K562 (cell line): ENCODE results near the gene RBFA. TPM values are rescaled to one million over a fixed set of nuclear protein-coding genes. Genes with fewer than 3 reads are reported as not detected.
A peak's percentile ranks its signal among the peaks of the same experiment; 100 is the strongest.

Experiments used
- CREM ChIP-seq: IDR thresholded peaks from 2 replicates; pipeline ENCODE4 v1.6.1; 2014; ENCODE audit warnings: antibody characterized with exemption, low read depth
- GABPB2 ChIP-seq: fragments of 250-450 bp; sonication (Bioruptor Pico); conservative IDR thresholded peaks from 2 replicates; pipeline ENCODE4 v1.5.1; 2021; ENCODE audit warnings: mild to moderate bottlenecking
- IRF2 ChIP-seq: sonication (generic); formaldehyde crosslinking; IDR thresholded peaks from 2 replicates; pipeline ENCODE4 v1.8.1; 2022; ENCODE audit warnings: mild to moderate bottlenecking, missing genetic modification reagents
- KAT8 ChIP-seq: fragments of 450-650 bp; IDR thresholded peaks from 2 replicates; pipeline ENCODE4 v1.6.1; 2016; ENCODE audit warnings: low read depth, mild to moderate bottlenecking
- KDM1A ChIP-seq, 2 experiments: fragments of 450-650 bp; IDR thresholded peaks; 2 replicates each; pipeline ENCODE4 v1.6.1; 2016; ENCODE audit warnings: mild to moderate bottlenecking in 2 of 2
- LARP7 ChIP-seq: fragments of 450-650 bp; IDR thresholded peaks from 2 replicates; pipeline ENCODE4 v1.6.1; 2016
- MCM2 ChIP-seq: fragments of 450-650 bp; IDR thresholded peaks from 2 replicates; pipeline ENCODE4 v1.6.1; 2017; ENCODE audit warnings: low read depth, mild to moderate bottlenecking
- NCOA4 ChIP-seq: fragments of 450-650 bp; IDR thresholded peaks from 2 replicates; pipeline ENCODE4 v1.6.1; 2018; ENCODE audit warnings: mild to moderate bottlenecking; ENCODE audit not compliant: partially characterized antibody
- NR2C1 ChIP-seq, 2 experiments: fragments of 450-650 bp; IDR thresholded peaks; 2 replicates each; pipeline ENCODE4 v1.6.1; 2017; ENCODE audit warnings: mild to moderate bottlenecking in 2 of 2, antibody characterized with exemption in 1 of 2, inconsistent platforms in 1 of 2, missing compliant biosample characterization in 1 of 2, missing genetic modification characterization in 1 of 2
- NRF1 ChIP-seq, 2 experiments: fragments of 450-650 bp; IDR thresholded peaks in 1 of 2; conservative IDR thresholded peaks in 1 of 2; 2 replicates each; pipeline ENCODE4 v1.6.1; 2014; ENCODE audit warnings: mild to moderate bottlenecking in 2 of 2
- POLR2AphosphoS5 ChIP-seq: IDR thresholded peaks from 2 replicates; pipeline ENCODE4 v1.6.1; 2011; ENCODE audit warnings: mild to moderate bottlenecking, low read depth, low read length, moderate library complexity; ENCODE audit not compliant: control insufficient read depth, insufficient read depth
- POLR2G ChIP-seq: fragments of 200-400 bp; formaldehyde crosslinking; IDR thresholded peaks from 2 replicates; pipeline ENCODE4 v1.6.1; 2017; ENCODE audit warnings: low read depth, mild to moderate bottlenecking, antibody characterized with exemption, low read length, moderate library complexity
- RBM14 ChIP-seq: fragments of 200-400 bp; formaldehyde crosslinking; IDR thresholded peaks from 2 replicates; pipeline ENCODE4 v1.6.1; 2018; ENCODE audit warnings: low read depth, mild to moderate bottlenecking, low read length, moderate library complexity, borderline replicate concordance; ENCODE audit not compliant: insufficient read depth
- RFX7 ChIP-seq: fragments of 250-450 bp; sonication (Bioruptor Pico); IDR thresholded peaks from 2 replicates; pipeline ENCODE4 v1.5.1; 2021; ENCODE audit warnings: mild to moderate bottlenecking
- SMAD1 ChIP-seq: fragments of 150-350 bp; IDR thresholded peaks from 2 replicates; pipeline ENCODE4 v1.6.1; 2014; ENCODE audit warnings: low read length, low read depth; ENCODE audit not compliant: partially characterized antibody
- TCF7L2 ChIP-seq: fragments of 150-350 bp; IDR thresholded peaks from 2 replicates; pipeline ENCODE4 v1.6.1; 2016; ENCODE audit warnings: low read depth, mild to moderate bottlenecking, low read length, moderate library complexity
- U2AF1 ChIP-seq: fragments of 200-400 bp; formaldehyde crosslinking; optimal IDR thresholded peaks from 2 replicates; pipeline ENCODE3; 2017; ENCODE audit warnings: mild to moderate bottlenecking, low read depth, low read length, moderate library complexity
- ZNF444 ChIP-seq: fragments of 250-450 bp; sonication (Bioruptor Pico); IDR thresholded peaks from 2 replicates; pipeline ENCODE4 v1.4.0; 2020; ENCODE audit warnings: mild to moderate bottlenecking, moderate library complexity
- polyA plus RNA-seq, 8 experiments: library from polyadenylated mRNA; depleted of rRNA in 4 of 8; stranded (reverse) in 5 of 8; unstranded in 3 of 8; fragments of >200 nt; fragmentation: Nextera tagmentation in 2 of 8; fragmentation: Illumina TruSeq in 1 of 8; extraction: Ambion mirVana in 2 of 8; extraction: Trizol in 1 of 8; gene quantifications; 2 replicates each; pipeline versions ENCODE4 v1.2.1 to v1.2.3, GENCODE V29; 2011 to 2014; ENCODE audit warnings: inconsistent platforms in 1 of 8, missing spikeins in 1 of 8
- total RNA-seq, 7 experiments: library from RNA; depleted of rRNA in 6 of 7; stranded (reverse); fragments of >200 nt in 6 of 7; fragmentation: Illumina TruSeq in 2 of 7; extraction: Trizol in 2 of 7; gene quantifications; 2 replicates each; pipeline versions ENCODE4 v1.2.1 to v1.2.3, GENCODE V29; 2011 to 2021; ENCODE audit warnings: low replicate concordance in 1 of 7
- TF ChIP-seq, protein P1 (sequence below): sonication (generic); formaldehyde crosslinking; IDR thresholded peaks from 2 replicates; pipeline ENCODE4 v1.8.1; 2022; ENCODE audit warnings: missing genetic modification reagents
- TF ChIP-seq, protein P2 (sequence below): fragments of 250-450 bp; sonication (Bioruptor Pico); IDR thresholded peaks from 2 replicates; pipeline ENCODE4 v1.4.0; 2020; ENCODE audit warnings: mild to moderate bottlenecking, moderate library complexity
- TF ChIP-seq, protein P3 (sequence below): fragments of 250-450 bp; sonication (Bioruptor Pico); IDR thresholded peaks from 2 replicates; pipeline ENCODE4 v1.5.0; 2022; ENCODE audit warnings: mild to moderate bottlenecking
- TF ChIP-seq, protein P4 (sequence below), 2 experiments: fragments of 200-800 bp in 1 of 2; sonication (Bioruptor generic) in 1 of 2; sonication (generic) in 1 of 2; formaldehyde crosslinking in 1 of 2; IDR thresholded peaks in 1 of 2; conservative IDR thresholded peaks in 1 of 2; 2 replicates each; pipeline versions ENCODE4 v1.5.0 to v1.6.1; 2016 to 2020; ENCODE audit warnings: missing compliant biosample characterization in 1 of 2, missing genetic modification characterization in 1 of 2, missing genetic modification reagents in 1 of 2

RBFA gene
- total and polyA plus RNA-seq, 9 of the 15 experiments (the other 6 are each of a cell fraction or from before 2014, with no cell fraction given), result 3.4 to 41.9 (median 25.8) TPM

DNA sequence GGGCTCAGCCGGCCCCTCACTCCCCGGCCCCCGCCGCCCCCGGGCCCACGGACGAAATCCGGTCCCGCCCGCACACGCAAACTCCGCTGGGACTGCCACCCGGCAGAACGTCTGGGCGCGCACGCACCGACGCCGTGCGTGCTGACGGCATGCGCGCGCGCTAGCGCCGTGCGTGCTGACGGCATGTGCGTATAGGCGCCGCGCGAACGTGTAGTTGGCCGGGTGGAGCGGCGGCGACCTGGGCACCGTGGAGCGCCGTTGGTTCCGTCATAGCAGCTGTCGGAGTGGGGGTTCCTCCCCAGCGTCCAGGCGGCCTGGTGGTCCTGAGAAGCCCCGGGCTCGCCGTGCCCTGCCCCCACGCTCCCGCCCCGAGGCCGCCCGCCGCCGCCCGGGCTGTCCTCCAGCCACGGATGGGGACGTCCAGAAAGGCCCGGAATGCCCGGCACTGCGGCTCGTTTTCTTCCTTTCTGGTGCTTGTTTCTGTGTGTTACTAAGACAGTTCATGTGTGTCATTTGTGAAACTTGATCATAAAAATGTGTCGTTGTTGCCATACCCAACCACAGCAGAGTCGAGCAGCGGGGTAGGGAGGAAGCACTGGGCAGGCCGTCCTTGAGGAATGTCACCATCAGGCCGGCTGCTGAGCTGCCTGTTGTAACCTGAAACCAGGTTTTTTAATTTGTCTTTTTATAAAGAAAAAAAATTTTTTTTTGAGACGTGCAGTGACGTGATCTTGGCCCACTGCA, 45.6 kb upstream of the RBFA start, which contains the start of gene TXNL4A (continued):
- TF ChIP-seq, protein P1, sequence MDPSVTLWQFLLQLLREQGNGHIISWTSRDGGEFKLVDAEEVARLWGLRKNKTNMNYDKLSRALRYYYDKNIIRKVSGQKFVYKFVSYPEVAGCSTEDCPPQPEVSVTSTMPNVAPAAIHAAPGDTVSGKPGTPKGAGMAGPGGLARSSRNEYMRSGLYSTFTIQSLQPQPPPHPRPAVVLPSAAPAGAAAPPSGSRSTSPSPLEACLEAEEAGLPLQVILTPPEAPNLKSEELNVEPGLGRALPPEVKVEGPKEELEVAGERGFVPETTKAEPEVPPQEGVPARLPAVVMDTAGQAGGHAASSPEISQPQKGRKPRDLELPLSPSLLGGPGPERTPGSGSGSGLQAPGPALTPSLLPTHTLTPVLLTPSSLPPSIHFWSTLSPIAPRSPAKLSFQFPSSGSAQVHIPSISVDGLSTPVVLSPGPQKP (CRISPR knock-in tag), result no peak
- TF ChIP-seq GABPB2 (CRISPR knock-in tag) (no peak), POLR2AphosphoS5 (peak; percentile 46; the same call in 1 of the 2 replicates), KDM1A (IDR thresholded peaks at IDR 0.05) (no peak), SMAD1 (peak; percentile 37), MCM2 (no peak), IRF2 (CRISPR knock-in tag) (no peak), CREM (peak; percentile 97), NR2C1 (IDR thresholded peaks at IDR 0.05) (no peak), NR2C1 (tag; IDR thresholded peaks at IDR 0.05) (no peak), KAT8 (no peak), TCF7L2 (no peak), NCOA4 (no peak), LARP7 (no peak), RBM14 (no peak), RFX7 (no peak), ZNF444 (CRISPR knock-in tag) (no peak), NRF1 (conservative IDR thresholded peaks at IDR 0.05 in 1 of 2, IDR thresholded peaks at IDR 0.05 in 1 of 2) (peak; percentile 79 to 83), U2AF1 (no peak), POLR2G (peak; percentile 89)
- TF ChIP-seq, protein P2, sequence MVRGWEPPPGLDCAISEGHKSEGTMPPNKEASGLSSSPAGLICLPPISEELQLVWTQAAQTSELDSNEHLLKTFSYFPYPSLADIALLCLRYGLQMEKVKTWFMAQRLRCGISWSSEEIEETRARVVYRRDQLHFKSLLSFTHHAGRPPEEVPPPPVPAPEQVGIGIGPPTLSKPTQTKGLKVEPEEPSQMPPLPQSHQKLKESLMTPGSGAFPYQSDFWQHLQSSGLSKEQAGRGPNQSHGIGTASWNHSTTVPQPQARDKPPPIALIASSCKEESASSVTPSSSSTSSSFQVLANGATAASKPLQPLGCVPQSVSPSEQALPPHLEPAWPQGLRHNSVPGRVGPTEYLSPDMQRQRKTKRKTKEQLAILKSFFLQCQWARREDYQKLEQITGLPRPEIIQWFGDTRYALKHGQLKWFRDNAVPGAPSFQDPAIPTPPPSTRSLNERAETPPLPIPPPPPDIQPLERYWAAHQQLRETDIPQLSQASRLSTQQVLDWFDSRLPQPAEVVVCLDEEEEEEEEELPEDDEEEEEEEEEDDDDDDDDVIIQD (CRISPR knock-in tag), result no peak
- TF ChIP-seq, protein P3, sequence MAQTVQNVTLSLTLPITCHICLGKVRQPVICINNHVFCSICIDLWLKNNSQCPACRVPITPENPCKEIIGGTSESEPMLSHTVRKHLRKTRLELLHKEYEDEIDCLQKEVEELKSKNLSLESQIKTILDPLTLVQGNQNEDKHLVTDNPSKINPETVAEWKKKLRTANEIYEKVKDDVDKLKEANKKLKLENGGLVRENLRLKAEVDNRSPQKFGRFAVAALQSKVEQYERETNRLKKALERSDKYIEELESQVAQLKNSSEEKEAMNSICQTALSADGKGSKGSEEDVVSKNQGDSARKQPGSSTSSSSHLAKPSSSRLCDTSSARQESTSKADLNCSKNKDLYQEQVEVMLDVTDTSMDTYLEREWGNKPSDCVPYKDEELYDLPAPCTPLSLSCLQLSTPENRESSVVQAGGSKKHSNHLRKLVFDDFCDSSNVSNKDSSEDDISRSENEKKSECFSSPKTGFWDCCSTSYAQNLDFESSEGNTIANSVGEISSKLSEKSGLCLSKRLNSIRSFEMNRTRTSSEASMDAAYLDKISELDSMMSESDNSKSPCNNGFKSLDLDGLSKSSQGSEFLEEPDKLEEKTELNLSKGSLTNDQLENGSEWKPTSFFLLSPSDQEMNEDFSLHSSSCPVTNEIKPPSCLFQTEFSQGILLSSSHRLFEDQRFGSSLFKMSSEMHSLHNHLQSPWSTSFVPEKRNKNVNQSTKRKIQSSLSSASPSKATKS (CRISPR knock-in tag), result no peak
- TF ChIP-seq, protein P4, sequence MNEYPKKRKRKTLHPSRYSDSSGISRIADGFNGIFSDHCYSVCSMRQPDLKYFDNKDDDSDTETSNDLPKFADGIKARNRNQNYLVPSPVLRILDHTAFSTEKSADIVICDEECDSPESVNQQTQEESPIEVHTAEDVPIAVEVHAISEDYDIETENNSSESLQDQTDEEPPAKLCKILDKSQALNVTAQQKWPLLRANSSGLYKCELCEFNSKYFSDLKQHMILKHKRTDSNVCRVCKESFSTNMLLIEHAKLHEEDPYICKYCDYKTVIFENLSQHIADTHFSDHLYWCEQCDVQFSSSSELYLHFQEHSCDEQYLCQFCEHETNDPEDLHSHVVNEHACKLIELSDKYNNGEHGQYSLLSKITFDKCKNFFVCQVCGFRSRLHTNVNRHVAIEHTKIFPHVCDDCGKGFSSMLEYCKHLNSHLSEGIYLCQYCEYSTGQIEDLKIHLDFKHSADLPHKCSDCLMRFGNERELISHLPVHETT (CRISPR knock-in tag; conservative IDR thresholded peaks at IDR 0.05 in 1 of 2, IDR thresholded peaks at IDR 0.05 in 1 of 2), result no peak; a peak in 1 of 4 replicates
